ENCODE measurements around the gene ZNF607.

- TF ChIP-seq CTCF (IDR thresholded peaks at IDR 0.05) (no peak), POLR2A (IDR thresholded peaks at IDR 0.05) (no peak)
These were observed 1.3 kb downstream of the ZNF607 start for GRCh38 chr19:37718304-37718703.

Measured in esophagus squamous epithelium (tissue), 4 donors.